DND-41 (cell line): ENCODE results near the gene ENPP1.

Experiments used
- CTCF ChIP-seq: IDR thresholded peaks from 2 replicates; pipeline ENCODE4 v1.5.1; 2012; ENCODE audit warnings: borderline replicate concordance, low read length, moderate library complexity, mild to moderate bottlenecking; ENCODE audit not compliant: poor library complexity, severe bottlenecking; ENCODE audit errors: extremely low read depth
- EZH2 ChIP-seq: IDR thresholded peaks from 3 replicates; pipeline ENCODE4 v1.6.1; 2012; ENCODE audit warnings: borderline replicate concordance, low read depth, mild to moderate bottlenecking, moderate library complexity, low read length, inconsistent platforms; ENCODE audit not compliant: severe bottlenecking

- no peak for TF ChIP-seq CTCF
- TF ChIP-seq EZH2 = no peak
Measured at GRCh38 chr6:131893198-131893597, 85.4 kb downstream of the ENPP1 start.
